Skin of body (tissue), 2 donors: ENCODE data around the gene DDHD1. TPM values are rescaled to one million over a fixed set of nuclear protein-coding genes. Genes with fewer than 3 reads are reported as not detected.
A peak's percentile ranks its signal among the peaks of the same experiment; 100 is the strongest.
"Not testable (repeated sequence)": the region's sequence is repeated elsewhere in the genome, so short reads cannot be mapped to it uniquely, and the experiment has no call there.

ENCODE experiments used
- DNase-seq: peaks from one replicate; lab custom pipeline; 2025; lab: John Stamatoyannopoulos, UW
- total RNA-seq: library from RNA; depleted of rRNA; stranded (reverse); fragments of >200 nt; gene quantifications from one replicate; pipeline ENCODE4 v1.2.3, GENCODE V29; 2014

DDHD1 gene
- total RNA-seq, 1 donor from 2014 or later = 23.8 TPM

- DNase-seq = no peak
Measured at GRCh38 chr14:53109105-53110041, 43.8 kb downstream of the DDHD1 start.

- DNase-seq = no peak
Measured at GRCh38 chr14:53108292-53109104, 44.6 kb downstream of the DDHD1 start.

- no peak for DNase-seq
Measured at GRCh38 chr14:53106768-53107167, 46.4 kb downstream of the DDHD1 start.

- no peak for DNase-seq
Measured at GRCh38 chr14:53103636-53104340, 49.3 kb downstream of the DDHD1 start.

GRCh38 chr14:53093206-53093605 lies 59.9 kb downstream of the DDHD1 start:
- DNase-seq = no peak

- no peak for DNase-seq
Measured at GRCh38 chr14:53090853-53091252, 62.3 kb downstream of the DDHD1 start.

- not testable (repeated sequence) for DNase-seq
Measured at GRCh38 chr14:53084954-53085353, 68.2 kb downstream of the DDHD1 start.

GRCh38 chr14:53064475-53064874 lies 88.6 kb downstream of the DDHD1 start:
- no peak for DNase-seq

GRCh38 chr14:53062856-53063255 lies 90.3 kb downstream of the DDHD1 start:
- peak; percentile 6 for DNase-seq

GRCh38 chr14:53060046-53060445 lies 93.1 kb downstream of the DDHD1 start:
- no peak for DNase-seq

GRCh38 chr14:53055003-53055402 lies 98.1 kb downstream of the DDHD1 start:
- DNase-seq = peak; percentile 68

- DNase-seq = no peak
Measured at GRCh38 chr14:53054457-53054856, 98.7 kb downstream of the DDHD1 start.

- peak; percentile 36 for DNase-seq
Measured at GRCh38 chr14:53048631-53049030, 104.5 kb downstream of the DDHD1 start.

GRCh38 chr14:53047307-53048069 lies 105.6 kb downstream of the DDHD1 start:
- DNase-seq = peak; percentile 58

- DNase-seq = no peak
Measured at GRCh38 chr14:53044486-53044885, 108.6 kb downstream of the DDHD1 start.

- DNase-seq = no peak
Measured at GRCh38 chr14:53043027-53043581, 110.0 kb downstream of the DDHD1 start.

GRCh38 chr14:53042480-53042879 lies 110.6 kb downstream of the DDHD1 start:
- DNase-seq = peak; percentile 69

- no peak for DNase-seq
Measured at GRCh38 chr14:53041067-53041466, 112.1 kb downstream of the DDHD1 start.

- DNase-seq = no peak
Measured at GRCh38 chr14:53038629-53039028, 114.5 kb downstream of the DDHD1 start.

- DNase-seq = no peak
Measured at GRCh38 chr14:53037016-53037415, 116.1 kb downstream of the DDHD1 start.
